Measurements from ENCODE around the gene RET.

The RET gene

GRCh38 chr10:43135656-43136055 lies 58.8 kb downstream of the RET start:
- Histone ChIP-seq H3K9ac (no peak overlapping the region), H3K4me3 (ENCODE audit: low read depth, low read length) (no peak overlapping the region), H3K4me2 (ENCODE audit: low read length) (no peak overlapping the region), H2AFZ (no peak overlapping the region), H3K27me3 (ENCODE audit: control insufficient read depth, insufficient read depth, low read length) (no peaks in the 10 kb centered on the region), H3K79me2 (peaks cover 4% of the 10 kb centered on the region), H3K27ac (no peak overlapping the region), H3K9me3 (ENCODE audit: control insufficient read depth, low read length) (no peaks in the 10 kb centered on the region), H3K4me1 (peaks cover 7% of the 10 kb centered on the region), H3K36me3 (ENCODE audit: control insufficient read depth, insufficient read depth, low read length) (no peaks in the 10 kb centered on the region)
- no peak for TF ChIP-seq CTCF (IDR thresholded peaks at IDR 0.05)

- H3K4me3 ChIP-seq (ENCODE audit: low read depth, low read length), result no peak overlapping the region
- no peak overlapping the region for H3K4me2 ChIP-seq (ENCODE audit: low read length)
- no peaks in the 10 kb centered on the region for H3K9me3 ChIP-seq (ENCODE audit: control insufficient read depth, low read length)
- no peak overlapping the region for H3K27ac ChIP-seq
- H3K27me3 ChIP-seq (ENCODE audit: control insufficient read depth, insufficient read depth, low read length), result no peaks in the 10 kb centered on the region
- no peak overlapping the region for H3K9ac ChIP-seq
- no peak for TF ChIP-seq CTCF (IDR thresholded peaks at IDR 0.05)
- H3K36me3 ChIP-seq (ENCODE audit: control insufficient read depth, insufficient read depth, low read length), result no peaks in the 10 kb centered on the region
- H3K4me1 ChIP-seq, result peaks cover 7% of the 10 kb centered on the region
- H2AFZ ChIP-seq, result no peak overlapping the region
- H3K79me2 ChIP-seq, result peaks cover 4% of the 10 kb centered on the region
Measured at GRCh38 chr10:43136432-43136831, 59.6 kb downstream of the RET start.

- TF ChIP-seq CTCF (IDR thresholded peaks at IDR 0.05), result no peak
- peak overlapping the region; percentile 87 for H3K27ac ChIP-seq
- no peaks in the 10 kb centered on the region for H3K36me3 ChIP-seq (ENCODE audit: control insufficient read depth, insufficient read depth, low read length)
Measured at GRCh38 chr10:43136995-43137716, 60.3 kb downstream of the RET start.

GRCh38 chr10:43137717-43138020 lies 60.8 kb downstream of the RET start:
- Histone ChIP-seq H3K27me3 (ENCODE audit: control insufficient read depth, insufficient read depth, low read length) (no peaks in the 10 kb centered on the region), H3K4me1 (peaks cover 7% of the 10 kb centered on the region), H3K4me2 (ENCODE audit: low read length) (peak overlapping the region; percentile 80), H3K9me3 (ENCODE audit: control insufficient read depth, low read length) (no peaks in the 10 kb centered on the region), H3K27ac (peak overlapping the region; percentile 87), H3K36me3 (ENCODE audit: control insufficient read depth, insufficient read depth, low read length) (no peaks in the 10 kb centered on the region), H3K4me3 (ENCODE audit: low read depth, low read length) (peak overlapping the region; percentile 82), H2AFZ (peak overlapping the region; percentile 99), H3K79me2 (peaks cover 4% of the 10 kb centered on the region), H3K9ac (peak overlapping the region; percentile 43)
- TF ChIP-seq CTCF (IDR thresholded peaks at IDR 0.05), result no peak

More at GRCh38 chr10:43136995-43137716, 60.3 kb downstream of the RET start:
- H3K79me2 ChIP-seq, result peaks cover 4% of the 10 kb centered on the region
- peak overlapping the region; percentile 82 for H3K4me3 ChIP-seq (ENCODE audit: low read depth, low read length)
- H3K4me2 ChIP-seq (ENCODE audit: low read length), result peak overlapping the region; percentile 80
- H3K4me1 ChIP-seq, result peaks cover 7% of the 10 kb centered on the region
- H3K9ac ChIP-seq, result peak overlapping the region; percentile 43
- H2AFZ ChIP-seq, result peak overlapping the region; percentile 99
- no peaks in the 10 kb centered on the region for H3K27me3 ChIP-seq (ENCODE audit: control insufficient read depth, insufficient read depth, low read length)
- no peaks in the 10 kb centered on the region for H3K9me3 ChIP-seq (ENCODE audit: control insufficient read depth, low read length)
